GM19043 (cell line): ENCODE measurements around the gene UPF1.
"Not testable (repeated sequence)": the region's sequence is repeated elsewhere in the genome, so short reads cannot be mapped to it uniquely, and the experiment has no call there.

Source experiments
- ATAC-seq: cut with Tn5 transposase; IDR thresholded peaks from one replicate; pipeline ENCODE4 v1.9.1; 2021; ENCODE audit warnings: low read depth; ENCODE audit not compliant: unreplicated experiment

UPF1 gene

DNA sequence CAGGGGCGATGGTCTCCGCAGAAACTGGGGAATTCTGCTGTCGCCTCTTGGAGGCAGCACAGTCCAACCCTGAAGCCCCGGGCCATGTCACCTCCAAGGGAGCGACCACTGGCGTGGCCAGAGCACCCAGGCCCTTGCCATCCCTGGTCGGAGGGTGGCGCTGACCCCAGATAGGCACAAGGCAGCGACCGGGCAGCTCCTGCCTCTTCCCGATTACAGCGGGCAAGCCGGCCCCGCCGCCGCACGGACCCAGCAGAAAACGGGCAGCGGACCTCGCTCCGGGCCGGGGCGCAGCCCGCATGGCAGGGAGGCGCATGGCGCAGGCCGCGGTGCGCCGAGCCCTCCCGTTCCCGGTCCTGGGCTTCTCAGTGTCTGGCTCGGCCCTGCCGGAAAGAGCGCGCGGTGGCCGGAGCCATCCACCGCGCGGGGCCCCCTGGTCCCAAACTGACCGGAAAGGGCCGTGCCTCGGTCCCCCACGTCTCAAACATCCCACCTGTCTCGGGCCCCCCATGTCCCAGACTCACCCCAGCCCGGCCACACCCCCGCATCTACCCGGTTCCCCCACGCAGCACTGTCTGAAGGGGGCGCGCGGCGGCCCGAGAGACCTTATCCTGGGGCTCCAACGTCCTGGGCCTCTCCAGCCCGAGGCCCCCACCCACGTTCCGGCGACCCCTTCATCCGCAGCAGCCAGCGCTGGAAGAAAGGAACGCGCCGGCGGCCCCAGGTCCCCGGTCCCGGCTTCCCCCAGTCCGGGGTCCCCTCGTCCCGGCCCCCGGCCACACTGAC is 63.5 kb downstream of the UPF1 start:
- ATAC-seq, result no peak

DNA sequence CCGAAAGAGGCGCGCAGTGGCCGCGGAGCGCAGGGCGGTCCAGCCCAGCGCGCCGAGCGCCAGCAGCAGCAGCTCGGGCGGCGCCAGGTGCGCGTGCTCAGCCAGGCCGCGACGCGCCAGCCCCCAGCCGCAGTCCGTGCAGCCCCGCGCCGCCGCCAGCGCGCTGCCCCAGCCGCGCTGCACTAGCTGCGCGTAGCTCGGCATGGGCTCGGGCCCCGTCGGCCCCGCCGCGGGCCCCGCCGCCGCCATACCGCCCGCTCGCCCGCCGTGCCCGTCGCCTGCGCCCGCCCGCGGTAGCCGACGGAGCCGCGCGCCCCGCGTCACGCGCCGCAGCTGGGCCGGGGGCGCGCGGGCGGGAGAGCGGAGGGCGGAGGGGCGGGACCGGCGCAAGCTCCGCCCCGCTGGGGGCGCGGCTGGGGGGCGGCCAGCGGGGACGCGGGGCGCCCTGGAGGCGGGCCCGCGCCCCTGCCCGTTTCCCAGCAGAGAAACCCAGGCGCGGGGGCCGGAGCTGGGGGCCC is 64.1 kb downstream of the UPF1 start, which contains the start of gene CERS1:
CERS1 (minus strand) TSS at position 335 of the 518 bp plus-strand sequence; CDS start at position 249, 86 bp downstream.
- ATAC-seq, result no peak

DNA sequence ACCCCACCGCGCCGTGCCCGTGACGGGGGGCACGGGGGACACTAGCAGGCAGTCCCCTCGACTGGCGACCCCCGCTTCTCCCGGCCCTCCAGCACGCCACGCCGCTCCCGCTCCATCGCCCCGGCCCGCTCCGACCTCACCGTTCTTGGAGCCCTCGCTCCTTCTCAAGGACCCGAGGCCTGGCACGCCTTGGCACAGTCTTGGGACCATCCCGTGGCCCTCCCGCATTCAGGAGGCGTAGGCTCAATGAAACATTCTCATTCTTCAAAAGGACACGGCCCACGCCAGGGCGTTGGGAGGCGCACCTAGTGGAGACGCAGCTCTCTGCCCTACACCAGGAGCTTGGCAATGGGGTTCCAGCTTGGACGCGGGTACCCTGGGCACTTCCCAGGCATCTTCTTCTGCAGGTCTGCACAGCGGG is 64.7 kb downstream of the UPF1 start:
- no peak for ATAC-seq

DNA sequence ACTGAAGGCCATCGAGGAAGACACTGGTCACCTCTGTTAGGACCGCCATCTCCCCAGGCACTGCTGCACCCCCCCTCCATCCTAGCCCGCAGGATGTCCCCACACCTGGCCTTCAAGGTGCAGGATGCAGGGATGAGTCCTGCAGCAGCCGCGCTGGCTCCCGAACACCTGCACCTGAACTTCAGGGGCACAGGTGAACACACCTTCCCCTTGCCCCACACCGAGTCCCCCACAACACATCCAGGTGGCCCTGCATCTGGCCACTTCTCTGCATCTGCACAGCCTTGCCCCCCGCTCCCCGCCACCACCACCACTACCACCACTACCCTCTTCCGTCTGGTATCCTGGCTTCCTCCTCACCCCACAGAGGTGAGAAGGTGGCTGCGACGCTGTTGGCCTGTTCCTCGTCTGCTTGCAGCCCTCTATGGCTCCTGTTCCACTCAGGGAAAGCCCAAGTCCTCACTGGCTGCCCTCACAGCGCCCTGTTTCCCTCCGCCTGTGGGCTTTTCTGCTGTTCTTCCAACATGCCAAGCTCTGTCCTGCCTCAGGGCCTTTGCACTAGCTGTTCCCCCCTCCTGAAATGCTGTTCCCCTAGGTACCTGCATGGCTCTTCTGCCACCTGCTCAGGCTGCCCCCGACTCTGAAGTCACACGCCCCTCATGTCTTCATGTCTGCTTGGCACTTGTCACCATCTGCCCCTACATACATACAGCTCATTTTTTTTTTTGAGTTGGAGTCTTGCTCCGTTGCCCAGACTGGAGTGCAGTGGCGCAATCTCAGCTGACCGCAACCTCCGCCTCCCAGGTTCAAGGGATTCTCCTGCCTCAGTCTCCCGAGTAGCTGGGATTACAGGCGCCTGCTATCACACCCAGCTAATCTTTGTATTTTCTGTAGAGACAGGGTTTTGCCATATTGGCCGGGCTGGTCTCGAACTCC is 65.6 kb downstream of the UPF1 start:
- no peak for ATAC-seq

DNA sequence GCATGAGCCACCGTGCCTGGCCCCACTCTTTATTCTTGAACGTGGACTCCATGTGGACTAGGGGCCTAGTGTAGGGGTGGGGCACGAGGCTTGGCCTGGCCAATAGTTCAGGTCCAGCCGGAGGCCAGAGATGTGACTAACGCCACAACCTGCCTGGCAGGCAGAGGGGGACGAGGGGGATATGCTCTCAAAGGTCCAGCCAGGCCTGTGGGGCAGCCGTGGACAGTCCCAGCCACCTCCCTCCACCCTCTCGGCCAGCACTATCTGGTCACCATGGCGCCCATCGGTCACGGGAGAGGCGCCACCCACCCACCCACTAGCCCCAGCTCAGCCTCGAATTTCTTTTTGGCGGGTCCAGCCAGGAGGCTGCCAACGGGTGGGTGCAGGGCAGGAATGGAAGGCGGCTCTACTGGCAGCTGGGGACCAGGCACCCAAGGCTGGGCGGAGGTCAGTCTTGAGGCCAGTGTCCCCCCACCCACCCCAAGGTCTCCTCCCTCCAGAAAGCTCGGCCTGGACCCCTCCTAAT is 66.4 kb downstream of the UPF1 start:
- no peak for ATAC-seq

DNA sequence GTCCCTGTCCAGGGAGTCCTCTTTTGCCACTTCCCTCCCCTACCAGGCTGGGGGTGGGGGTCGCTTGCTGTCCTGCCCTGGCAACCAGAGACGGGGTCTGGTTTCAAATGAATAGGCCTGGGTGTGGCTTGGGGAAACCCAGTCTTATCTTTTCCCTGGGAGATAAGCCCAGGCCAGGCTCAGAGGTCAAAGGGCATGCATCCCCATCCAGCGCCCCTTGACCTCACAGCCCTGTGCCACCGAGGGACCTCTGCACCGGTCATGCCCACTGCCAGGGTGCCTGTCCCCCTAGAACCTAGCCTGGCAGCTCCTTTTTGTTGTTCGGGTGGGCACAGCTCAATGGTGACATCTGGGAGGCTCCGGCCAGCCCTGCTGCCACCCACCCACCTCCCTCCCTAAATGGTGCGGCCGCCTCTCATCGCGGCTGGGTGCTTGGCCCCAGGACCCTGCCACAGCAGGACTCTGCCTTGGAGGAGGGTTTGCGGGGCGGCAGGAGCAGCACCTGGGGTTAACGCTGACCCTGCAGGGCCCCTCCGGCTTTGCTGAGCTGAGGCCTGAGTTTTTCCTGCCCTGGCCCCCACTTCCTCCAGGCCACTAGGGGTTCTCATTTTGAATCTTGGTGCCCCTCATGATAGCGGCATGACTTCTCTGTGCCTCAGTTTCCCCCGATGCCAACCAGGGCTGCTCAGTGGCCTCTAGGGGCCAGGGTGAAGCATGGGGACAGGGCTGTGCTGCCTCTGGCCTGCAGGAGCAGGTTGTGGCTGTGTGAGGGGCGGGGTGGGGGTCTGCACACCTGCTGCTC is 67.0 kb downstream of the UPF1 start:
- ATAC-seq, result no peak

DNA sequence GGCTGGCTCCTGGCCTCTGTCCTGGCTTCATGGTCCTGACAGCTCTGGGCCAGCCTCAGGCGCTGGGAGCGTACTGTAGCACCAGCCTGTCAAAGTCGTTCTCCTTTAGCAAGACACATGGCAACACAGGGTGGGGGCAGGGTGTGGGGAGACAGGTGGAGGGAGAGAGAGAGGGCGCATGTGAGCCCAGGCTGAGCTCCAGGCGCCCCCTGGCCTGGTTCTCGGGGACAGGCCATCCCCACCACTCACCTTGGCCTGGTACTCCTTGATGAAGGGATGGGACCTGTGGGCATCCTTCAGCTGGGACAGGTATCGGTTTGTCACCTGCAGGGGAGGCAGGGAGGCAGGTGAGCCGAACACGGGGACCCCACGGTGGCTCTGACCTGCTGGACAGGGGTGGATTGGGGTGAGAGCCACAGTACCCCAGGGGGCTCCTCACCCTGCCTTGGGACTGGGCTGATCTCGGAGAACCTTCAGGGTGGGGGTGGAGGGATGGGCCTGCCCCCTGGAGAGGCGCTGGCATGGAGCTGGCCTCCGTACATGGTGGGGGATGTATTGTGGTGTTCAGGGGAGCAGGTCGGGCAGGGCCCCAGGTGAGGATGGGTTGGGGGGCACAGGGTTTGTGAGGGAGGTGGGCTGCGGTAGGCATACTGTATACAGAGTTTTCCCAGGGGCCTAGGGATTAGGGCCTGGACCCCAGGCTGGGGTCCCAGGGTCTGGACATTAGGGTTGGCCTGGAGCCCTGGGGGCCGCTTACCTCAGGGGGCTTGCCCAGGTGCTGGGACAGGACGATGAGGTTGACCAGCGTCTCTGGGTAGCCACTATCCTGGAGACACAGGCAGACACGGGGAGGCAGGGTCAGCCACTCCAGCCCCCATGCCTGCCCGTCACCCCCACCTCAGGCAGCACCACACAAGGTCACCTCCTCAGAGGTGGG is 68.1 kb downstream of the UPF1 start:
- no peak for ATAC-seq

DNA sequence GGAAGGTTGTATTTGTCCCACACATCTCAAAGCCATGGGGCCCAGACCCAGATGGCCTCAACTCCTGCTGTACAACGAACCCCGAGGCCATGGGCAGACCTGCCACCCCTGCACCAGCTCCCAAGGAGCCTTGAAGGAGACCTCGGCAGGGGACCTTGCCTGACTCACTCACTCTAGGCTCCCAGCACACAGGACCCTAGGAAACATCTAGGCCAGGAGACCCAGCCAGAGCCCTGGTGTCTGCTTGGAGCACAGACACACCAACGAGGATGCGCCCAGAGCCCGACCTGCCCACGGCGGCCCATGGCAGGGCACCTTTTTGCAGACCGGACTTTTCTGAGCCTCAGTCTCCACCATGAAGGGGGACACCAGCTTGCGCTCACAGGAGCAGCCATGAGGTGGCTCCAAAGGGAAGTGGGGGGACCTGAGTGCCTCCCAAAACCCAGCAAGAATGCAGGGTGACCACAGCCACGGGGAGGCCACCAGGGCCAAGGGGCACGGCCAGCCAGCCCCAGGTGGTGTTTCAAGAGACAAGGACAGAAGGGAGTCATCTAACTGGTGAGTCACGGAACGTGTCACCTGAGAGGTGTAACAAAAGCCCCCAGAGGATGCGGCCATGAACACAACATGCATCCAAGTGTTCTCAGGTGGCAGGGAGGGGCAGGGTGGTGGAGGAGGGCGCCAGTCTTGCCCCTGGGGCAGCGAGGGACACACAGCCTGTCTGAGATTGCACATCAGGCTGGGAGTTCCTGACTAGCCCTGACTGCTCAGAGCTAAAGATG is 69.1 kb downstream of the UPF1 start:
- no peak for ATAC-seq

DNA sequence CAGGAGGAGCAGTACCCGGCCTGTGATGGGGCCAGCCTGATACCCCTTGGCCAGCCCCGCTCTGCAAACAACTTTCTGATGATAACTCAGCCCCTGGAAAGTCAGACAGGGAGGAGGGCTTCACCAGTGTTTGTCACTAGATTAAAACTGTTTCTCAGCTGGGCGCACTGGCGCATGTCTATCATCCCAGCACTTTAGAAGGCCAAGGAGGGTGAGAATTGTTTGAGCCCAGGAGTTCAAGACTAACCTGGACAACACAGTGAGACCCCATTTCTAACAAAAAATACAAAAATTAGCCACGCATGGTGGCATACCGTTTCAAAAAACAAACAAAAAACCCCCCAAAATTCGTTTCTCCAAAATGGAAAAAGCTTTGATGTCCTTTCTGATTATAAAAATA is 69.7 kb downstream of the UPF1 start:
- no peak for ATAC-seq

DNA sequence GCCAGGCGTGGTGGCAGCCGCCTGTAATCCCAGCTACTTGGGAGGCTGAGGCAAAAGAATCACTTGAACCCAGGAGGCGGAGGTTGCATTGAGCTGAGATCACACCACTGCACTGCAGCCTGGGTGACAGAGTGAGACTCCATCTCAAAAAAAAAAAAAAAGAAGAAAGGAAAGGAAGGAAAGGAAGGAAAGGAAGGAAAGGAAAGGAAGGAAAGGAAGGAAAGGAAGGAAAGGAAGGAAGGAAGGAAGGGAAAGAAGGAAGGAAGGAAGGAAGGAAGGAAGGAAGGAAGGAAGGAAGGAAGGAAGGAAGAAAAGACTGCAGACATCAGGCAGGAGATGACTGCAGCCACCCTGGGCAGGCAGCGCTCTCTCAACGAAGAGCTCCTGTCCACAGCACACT is 70.8 kb downstream of the UPF1 start:
- ATAC-seq, result not testable (repeated sequence)

DNA sequence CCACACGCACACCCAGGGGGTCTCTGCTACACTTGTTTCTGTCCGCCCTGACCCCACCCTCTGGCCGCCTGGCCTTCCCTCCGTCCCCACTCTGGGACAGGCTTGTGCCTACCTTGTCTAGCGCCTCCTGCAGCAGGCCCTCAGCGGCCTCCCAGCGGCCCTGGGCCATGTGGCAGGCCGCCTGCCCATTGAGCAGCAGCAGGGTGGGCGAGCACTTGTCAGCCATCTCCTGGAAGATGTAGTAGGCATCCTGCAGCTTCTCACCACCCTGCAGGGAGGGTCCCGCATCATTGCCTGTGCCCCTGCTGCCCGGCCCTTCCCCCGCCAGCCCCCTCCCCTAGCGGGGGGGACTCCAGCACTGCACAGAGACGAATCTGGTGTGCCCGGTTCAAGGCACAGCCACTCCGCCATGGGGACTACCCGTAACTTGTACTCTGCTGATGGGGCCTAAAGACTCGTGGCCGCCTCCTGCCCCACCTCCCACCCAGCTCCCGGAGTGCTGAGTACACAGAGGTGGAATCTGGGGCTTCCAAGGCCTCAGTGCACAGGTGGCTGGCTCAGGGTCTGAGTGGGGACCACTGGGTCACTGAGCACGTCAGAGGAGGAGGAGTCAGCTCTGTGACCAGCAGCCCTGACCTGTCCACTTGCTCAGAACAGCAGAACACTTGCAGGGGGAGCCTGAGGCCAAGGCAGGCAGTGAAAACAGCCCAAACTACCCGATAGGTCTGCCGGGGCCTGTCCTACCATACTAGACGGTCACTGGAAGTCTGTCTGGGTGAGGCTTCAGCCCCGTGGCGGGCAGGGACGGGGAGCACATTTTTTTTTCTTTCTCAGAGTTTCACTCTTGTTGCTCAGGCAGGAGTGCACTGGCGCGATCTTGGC is 71.6 kb downstream of the UPF1 start:
- no peak for ATAC-seq

DNA sequence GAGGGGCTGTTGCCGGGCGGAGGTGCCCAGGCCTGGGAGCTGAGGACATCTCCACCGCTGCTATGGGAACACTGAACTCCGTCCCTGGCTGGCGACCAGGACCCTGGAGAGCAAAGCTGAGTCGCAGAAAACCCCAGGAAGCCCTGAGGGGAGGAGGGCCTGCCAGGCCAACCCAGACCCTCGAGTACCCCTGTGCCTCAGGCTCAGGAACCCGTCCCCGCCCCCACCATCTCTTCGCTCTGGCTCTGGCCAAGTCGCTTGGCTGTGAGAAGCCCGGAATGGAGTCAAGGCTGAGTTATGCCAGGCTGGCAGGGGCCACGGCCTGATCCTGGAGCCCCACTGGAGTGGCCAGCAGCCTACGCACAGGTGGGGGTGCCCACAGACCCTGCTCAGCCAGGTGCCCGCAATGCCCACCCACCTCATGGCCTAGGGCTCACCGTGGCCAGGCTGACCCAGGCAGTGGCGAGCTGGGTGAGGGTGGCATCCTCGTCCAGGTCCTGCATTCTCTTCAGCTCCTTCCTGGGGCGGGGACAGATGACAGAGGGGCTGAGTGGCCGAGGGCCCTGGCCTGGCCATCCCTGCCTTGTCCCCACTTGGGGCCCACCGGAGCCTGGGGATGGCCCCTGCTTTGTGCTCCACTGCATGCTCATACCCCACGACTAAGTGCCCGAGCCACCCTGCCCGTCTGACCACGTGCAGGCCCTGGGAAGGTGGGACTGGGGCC is 72.7 kb downstream of the UPF1 start:
- ATAC-seq, result no peak

DNA sequence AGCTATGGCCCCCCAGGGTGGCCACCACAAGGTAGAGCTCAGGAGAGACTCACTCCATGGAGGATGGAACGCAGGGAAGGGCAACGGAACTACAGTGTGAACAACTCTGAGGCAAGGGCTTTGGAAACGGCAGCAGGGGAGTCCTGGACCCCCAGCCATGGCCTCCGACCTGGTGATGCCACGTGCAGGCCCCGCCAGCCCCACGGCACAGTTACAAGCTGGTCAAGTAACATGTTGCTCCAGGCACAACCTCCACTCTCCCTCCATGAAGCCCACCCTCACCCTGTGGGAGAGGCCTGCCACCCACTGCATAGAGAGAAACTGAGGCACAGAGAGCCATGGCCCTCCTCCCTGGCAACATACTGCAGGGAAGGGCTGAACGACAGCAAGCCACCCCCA is 73.3 kb downstream of the UPF1 start:
- no peak for ATAC-seq

DNA sequence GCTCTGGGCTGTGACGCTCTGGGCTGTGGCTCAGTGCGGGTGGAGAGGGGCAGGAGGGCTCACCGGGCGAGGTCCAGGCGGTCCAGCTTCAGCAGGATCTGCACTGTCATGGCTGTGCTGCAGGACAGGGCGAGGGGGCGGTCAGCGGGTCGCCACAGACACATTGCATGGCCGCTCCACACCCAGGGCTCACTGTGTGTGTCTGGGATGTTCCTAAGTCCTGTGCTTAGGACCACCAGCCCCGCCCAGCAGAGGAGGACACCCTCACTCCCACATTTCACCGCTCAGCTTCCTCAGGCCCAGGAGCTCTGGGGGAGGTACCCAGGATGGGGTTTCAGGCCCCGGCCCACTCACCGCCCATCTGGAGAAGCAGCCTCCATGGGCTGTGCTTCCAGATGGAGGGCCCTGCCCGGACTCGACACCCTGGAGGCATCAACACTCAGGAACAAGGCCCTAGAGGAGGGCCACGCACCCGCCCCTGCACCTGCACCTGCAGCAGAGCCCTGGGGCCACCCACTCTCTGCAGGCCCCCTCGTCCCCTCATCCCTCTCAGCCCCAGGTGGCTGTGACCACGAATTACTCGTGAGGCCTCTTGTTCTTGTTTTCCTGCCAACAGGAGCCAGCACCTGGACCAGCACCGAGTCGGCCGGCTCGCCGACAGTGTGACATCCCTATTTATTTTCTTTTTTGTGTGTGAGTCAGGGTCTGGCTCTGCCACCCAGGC is 73.9 kb downstream of the UPF1 start:
- no peak for ATAC-seq

DNA sequence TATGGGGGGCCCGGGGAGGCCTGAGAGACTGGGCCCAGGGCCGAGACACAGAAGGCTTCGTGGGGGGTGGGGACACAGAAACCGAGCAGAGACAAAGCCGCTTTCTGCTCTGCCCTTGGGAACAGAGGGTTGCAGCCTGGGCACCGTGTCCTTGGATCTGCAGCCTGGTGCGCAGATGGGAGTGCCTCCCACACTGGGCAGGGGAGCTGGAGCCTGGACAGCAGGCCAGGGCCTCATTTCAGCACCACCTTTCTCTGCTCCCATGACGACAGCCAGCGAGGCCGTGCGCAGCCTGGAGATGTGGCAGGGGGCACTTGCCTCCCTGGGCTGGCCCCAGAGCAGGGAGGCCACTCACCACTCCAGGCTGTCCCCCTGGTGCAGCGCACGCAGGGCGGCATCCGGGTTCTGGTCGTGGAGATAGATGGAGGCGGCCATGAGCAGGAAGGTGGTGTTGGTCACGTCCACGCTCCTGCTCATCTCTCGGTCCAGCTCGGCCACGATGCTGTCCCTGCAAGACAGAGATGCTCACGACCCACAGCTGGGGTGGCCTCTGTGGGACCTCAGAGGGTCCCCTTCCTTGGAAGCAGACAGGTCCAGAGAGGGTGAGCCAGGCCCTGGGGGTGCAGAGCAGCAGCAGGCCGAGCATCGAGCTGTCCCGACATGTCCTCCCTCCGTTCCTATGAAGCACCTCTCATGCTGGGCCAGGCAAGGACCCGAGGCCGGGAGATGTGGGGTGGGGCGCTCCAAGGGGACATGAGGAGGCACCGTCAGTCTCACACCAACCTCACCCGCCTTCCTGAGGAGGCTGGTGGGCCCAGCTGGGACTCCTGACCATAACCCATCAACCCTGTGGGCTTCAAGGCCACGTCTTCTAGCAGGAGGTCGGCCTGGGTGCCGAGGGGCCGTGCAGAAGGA is 75.1 kb downstream of the UPF1 start:
- ATAC-seq, result no peak
